MCF 10A (cell line): Measurements from ENCODE around the gene ZBTB18. TPM values are rescaled to one million over a fixed set of nuclear protein-coding genes. Genes with fewer than 3 reads are reported as not detected.

Experiments
- BruUV-seq: library from RNA; stranded (reverse); fragments of 400-500 nt; replicated peaks from 2 replicates; lab custom pipeline; 2021; lab: Mats Ljungman, UMichigan
- CTCF ChIA-PET: fragments of 300-600 bp; sonication (Branson Sonifier 250); formaldehyde crosslinking; extraction: SDS; loops from one replicate; lab custom pipeline; 2021; ENCODE audit warnings: antibody characterized with exemption, inconsistent platforms; lab: Yijun Ruan, JAX
- POLR2A ChIA-PET: fragments of 300-600, 350-650 bp; sonication (Branson Sonifier 250); formaldehyde crosslinking; extraction: SDS; loops from one replicate; lab custom pipeline; 2020; ENCODE audit warnings: antibody characterized with exemption, inconsistent platforms; lab: Yijun Ruan, JAX
- DNase-seq: peaks from one replicate; pipeline ENCODE4 v3.0.0-alpha.2; 2018; ENCODE audit not compliant: unreplicated experiment
- H3K27ac Mint-ChIP-seq: one replicate; pipeline ENCODE4 v1.8.0; 2022; ENCODE audit warnings: mild to moderate bottlenecking, low read depth, mixed read lengths; ENCODE audit not compliant: unreplicated experiment
- H3K27me3 Mint-ChIP-seq: one replicate; pipeline ENCODE4 v1.8.0; 2022; ENCODE audit warnings: mixed read lengths; ENCODE audit not compliant: insufficient read depth, unreplicated experiment
- H3K36me3 Mint-ChIP-seq: one replicate; pipeline ENCODE4 v1.8.0; 2022; ENCODE audit warnings: mild to moderate bottlenecking, moderate library complexity, mixed read lengths; ENCODE audit not compliant: insufficient read depth, unreplicated experiment
- H3K4me1 Mint-ChIP-seq: one replicate; pipeline ENCODE4 v1.8.0; 2022; ENCODE audit warnings: mixed read lengths; ENCODE audit not compliant: insufficient read depth, unreplicated experiment
- H3K4me3 Mint-ChIP-seq: one replicate; pipeline ENCODE4 v1.8.0; 2022; ENCODE audit warnings: mild to moderate bottlenecking, moderate library complexity, mixed read lengths; ENCODE audit not compliant: unreplicated experiment
- H3K9me3 Mint-ChIP-seq: one replicate; pipeline ENCODE4 v1.8.0; 2022; ENCODE audit warnings: mixed read lengths; ENCODE audit not compliant: unreplicated experiment
- CTCF ChIP-seq: fragments of 200-600 bp; IDR thresholded peaks from one replicate; pipeline ENCODE4 v1.8.0; 2022; ENCODE audit warnings: antibody characterized with exemption, mild to moderate bottlenecking; ENCODE audit not compliant: unreplicated experiment
- intact Hi-C: fragments of 100-400 bp; cut with micrococcal nuclease; formaldehyde crosslinking; loops from 2 replicates; pipeline ENCODE4 v1.14.1; 2022
- total RNA-seq: library from RNA; stranded (reverse); gene quantifications from 2 replicates; pipeline ENCODE4 v1.2.3, GENCODE V29; 2022

Gene ZBTB18
- total RNA-seq, 1 experiment from 2014 or later = 16.5 TPM

- ChIA-PET CTCF (interaction anchor here (1.2 to 1.5 kb wide), 3 partner anchors 10 to 223 kb away, joined by 3 to 7 read pairs (median 5); no protein-coding TSS in a partner anchor), POLR2A (interaction anchor here (0.6 to 2.1 kb wide), 9 partner anchors 11 to 488 kb away, joined by 3 to 10 read pairs (median 4); no protein-coding TSS in a partner anchor)
- peaks cover 32% of the 10 kb centered on the region for H3K4me1 Mint-ChIP-seq
- H3K9me3 Mint-ChIP-seq = no peaks in the 10 kb centered on the region
- DNase-seq = no peak
- no peak for TF ChIP-seq CTCF
- peaks cover 3% of the 10 kb centered on the region for H3K36me3 Mint-ChIP-seq
- peak overlapping the region; percentile 50 for H3K27ac Mint-ChIP-seq
- peak overlapping the region; percentile 94 for H3K4me3 Mint-ChIP-seq
- intact Hi-C loops = loop anchor here (10.0 kb wide), 1 partner anchor 455 kb away; no protein-coding TSS in a partner anchor
- BruUV-seq = no TSS peak
- peaks cover 3% of the 10 kb centered on the region for H3K27me3 Mint-ChIP-seq
These were observed 859 bp upstream of the ZBTB18 start for GRCh38 chr1:244050014-244050834.

- BruUV-seq = no TSS peak
- H3K9me3 Mint-ChIP-seq = no peaks in the 10 kb centered on the region
- peaks cover 24% of the 10 kb centered on the region for H3K4me1 Mint-ChIP-seq
These were observed 1.1 kb downstream of the ZBTB18 start for GRCh38 chr1:244052016-244052727.

GRCh38 chr1:244052728-244053312 is 1.7 kb downstream of the ZBTB18 start:
- no TSS peak for BruUV-seq
- ChIA-PET CTCF (interaction anchor here (0.5 to 2.6 kb wide), 5 partner anchors 8 to 246 kb away, joined by 3 to 10 read pairs (median 5); no protein-coding TSS in a partner anchor), POLR2A (interaction anchor here (0.7 to 3.1 kb wide), 8 partner anchors 8 to 204 kb away, joined by 3 to 17 read pairs (median 3); no protein-coding TSS in a partner anchor)
- H3K4me1 Mint-ChIP-seq = peaks cover 20% of the 10 kb centered on the region
- H3K9me3 Mint-ChIP-seq = no peaks in the 10 kb centered on the region
- no peak for DNase-seq
- H3K4me3 Mint-ChIP-seq = no peak overlapping the region
- intact Hi-C loops = loop anchor here (10.0 kb wide), 1 partner anchor 458 kb away; no protein-coding TSS in a partner anchor
- H3K27ac Mint-ChIP-seq = no peak overlapping the region
- no peaks in the 10 kb centered on the region for H3K27me3 Mint-ChIP-seq
- peaks cover 11% of the 10 kb centered on the region for H3K36me3 Mint-ChIP-seq
- no peak for TF ChIP-seq CTCF

More at GRCh38 chr1:244052016-244052727, 1.1 kb downstream of the ZBTB18 start:
- H3K36me3 Mint-ChIP-seq = peaks cover 11% of the 10 kb centered on the region
- CTCF ChIA-PET = interaction anchor here (0.5 to 2.6 kb wide), 6 partner anchors 9 to 247 kb away, joined by 3 to 10 read pairs (median 4); no protein-coding TSS in a partner anchor
- no peak overlapping the region for H3K27ac Mint-ChIP-seq
- no peaks in the 10 kb centered on the region for H3K27me3 Mint-ChIP-seq
- DNase-seq = no peak
- no peak overlapping the region for H3K4me3 Mint-ChIP-seq
- intact Hi-C loops = loop anchor here (10.0 kb wide), 1 partner anchor 457 kb away; no protein-coding TSS in a partner anchor
- TF ChIP-seq CTCF = no peak
- POLR2A ChIA-PET = interaction anchor here (0.5 to 3.1 kb wide), 14 partner anchors 8 to 203 kb away, joined by 3 to 17 read pairs (median 4); no protein-coding TSS in a partner anchor
